K562 (cell line): ENCODE results near the gene GPSM3. TPM values are rescaled to one million over a fixed set of nuclear protein-coding genes. Genes with fewer than 3 reads are reported as not detected.

Source experiments
- ATAC-seq: fragments of 200-7000 bp; cut with Tn5 transposase; 3 replicates; pipeline ENCODE4 v1.9.1; 2020; ENCODE audit warnings: moderate library complexity
- BruUV-seq: library from RNA; stranded (reverse); fragments of 400-500 nt; replicated peaks from 2 replicates; lab custom pipeline; 2021; lab: Mats Ljungman, UMichigan
- CTCF ChIA-PET: fragments of 300-600 bp; formaldehyde crosslinking; extraction: SDS; loops from one replicate; lab custom pipeline; 2021; ENCODE audit warnings: low intra/inter-chr PET ratio; lab: Yijun Ruan, JAX
- POLR2A ChIA-PET: fragments of 300-600, 350-650 bp; sonication (Branson Sonifier 250); formaldehyde crosslinking; extraction: SDS; loops from one replicate; lab custom pipeline; 2021; ENCODE audit warnings: antibody characterized with exemption, inconsistent platforms; lab: Yijun Ruan, JAX
- DNase-seq, 4 experiments: peaks; one replicate each; pipeline versions ENCODE4 v3.0.0 to v3.0.0-alpha.2; 2011 to 2018; ENCODE audit warnings: low spot score in 3 of 4, mixed read lengths in 3 of 4; ENCODE audit errors: extremely low read depth in 1 of 4
- FAIRE-seq: peaks from 2 replicates; lab custom pipeline; 2011; peaks lifted over from hg19 to GRCh38; lab: Jason Lieb, UNC
- H2AFZ ChIP-seq: 2 replicates; pipeline ENCODE4 v1.6.0; 2011; ENCODE audit warnings: low read depth, low read length, control low read depth, inconsistent platforms
- H3K27ac ChIP-seq: fragments of 200-600 bp; 3 replicates; pipeline ENCODE4 v1.8.0; 2011; ENCODE audit warnings: low read depth, mild to moderate bottlenecking, control low read depth, inconsistent platforms, low read length, moderate library complexity, mixed read lengths; ENCODE audit errors: extremely low read depth
- H3K27me3 ChIP-seq, 2 experiments: fragments of 300-600 bp in 1 of 2; 2 replicates in 1 of 2; 3 replicates in 1 of 2; pipeline versions ENCODE4 v1.6.0 to v1.8.0; 2011; ENCODE audit warnings: inconsistent platforms in 2 of 2, low read length in 2 of 2, mild to moderate bottlenecking in 1 of 2, mixed read lengths in 1 of 2, moderate library complexity in 1 of 2; ENCODE audit not compliant: control insufficient read depth in 2 of 2, insufficient read depth in 2 of 2
- H3K36me3 ChIP-seq: fragments of 300-600 bp; 3 replicates; pipeline ENCODE4 v1.8.0; 2011; ENCODE audit warnings: mild to moderate bottlenecking, low read length, inconsistent platforms; ENCODE audit not compliant: control insufficient read depth, insufficient read depth
- H3K4me1 ChIP-seq, 2 experiments: fragments of 200-600 bp in 1 of 2; replicated peaks in 1 of 2; 2 replicates in 1 of 2; 3 replicates in 1 of 2; pipeline versions ENCODE4 v1.5.1 to v1.8.0; 2011; ENCODE audit warnings: inconsistent platforms in 2 of 2, low read length in 2 of 2, mild to moderate bottlenecking in 1 of 2, mixed read lengths in 1 of 2, moderate library complexity in 1 of 2; ENCODE audit not compliant: control insufficient read depth in 2 of 2, insufficient read depth in 2 of 2
- H3K4me2 ChIP-seq: 2 replicates; pipeline ENCODE4 v1.6.1; 2011; ENCODE audit warnings: low read length, control low read depth, inconsistent platforms, mixed read lengths; ENCODE audit not compliant: insufficient read depth
- H3K4me3 ChIP-seq: fragments of 200-600 bp; sonication (generic), shearing (Covaris generic); 2 replicates; pipeline ENCODE4 v1.5.1; 2016; ENCODE audit warnings: control low read depth, inconsistent platforms
- H3K79me2 ChIP-seq: fragments of 200-600 bp; 3 replicates; pipeline ENCODE4 v1.8.0; 2011; ENCODE audit warnings: low read length, inconsistent platforms; ENCODE audit not compliant: control insufficient read depth, insufficient read depth
- H3K9ac ChIP-seq, 2 experiments: 2 replicates each; pipeline versions ENCODE4 v1.6.0 to v1.6.1; 2011; ENCODE audit warnings: low read depth in 2 of 2, low read length in 2 of 2, control low read depth in 1 of 2, inconsistent platforms in 1 of 2, mild to moderate bottlenecking in 1 of 2, mixed read lengths in 1 of 2; ENCODE audit not compliant: insufficient read depth in 1 of 2
- H3K9me1 ChIP-seq: one replicate; pipeline ENCODE4 v1.6.0; 2011; ENCODE audit warnings: inconsistent platforms, mild to moderate bottlenecking, low read length, moderate library complexity; ENCODE audit not compliant: control insufficient read depth, insufficient read depth
- H3K9me3 ChIP-seq: replicated peaks from 2 replicates; pipeline ENCODE4 v1.5.1; 2011; ENCODE audit warnings: low read depth, low read length, inconsistent platforms; ENCODE audit not compliant: control insufficient read depth, insufficient read depth
- H4K20me1 ChIP-seq: replicated peaks from 2 replicates; pipeline ENCODE4 v1.6.1; 2011; ENCODE audit warnings: low read length, inconsistent platforms, mixed read lengths; ENCODE audit not compliant: control insufficient read depth, insufficient read depth
- DDX20 ChIP-seq: fragments of 450-650 bp; IDR thresholded peaks from 2 replicates; pipeline ENCODE4 v1.6.1; 2016; ENCODE audit warnings: missing genetic modification characterization, low read depth, mild to moderate bottlenecking, missing compliant biosample characterization, moderate library complexity
- IFI16 ChIP-seq: fragments of 250-450 bp; sonication (Bioruptor Pico); IDR thresholded peaks from 2 replicates; pipeline ENCODE4 v2.1.2; 2022; ENCODE audit warnings: mild to moderate bottlenecking, inconsistent platforms
- JUN ChIP-seq, 2 experiments: sonication (generic) in 1 of 2; formaldehyde crosslinking in 1 of 2; IDR thresholded peaks; 2 replicates each; pipeline versions ENCODE4 v1.6.1 to v1.8.0; 2012 to 2022; ENCODE audit warnings: borderline replicate concordance in 2 of 2, mild to moderate bottlenecking in 2 of 2, improper control_type of control experiment in 1 of 2, low read depth in 1 of 2, low read length in 1 of 2, missing genetic modification reagents in 1 of 2
- NR1H2 ChIP-seq: sonication (generic); formaldehyde crosslinking; IDR thresholded peaks from 2 replicates; pipeline ENCODE4 v1.4.0; 2020; ENCODE audit warnings: mild to moderate bottlenecking, missing genetic modification reagents
- PCBP1 ChIP-seq: fragments of 200-400 bp; formaldehyde crosslinking; IDR thresholded peaks from 2 replicates; pipeline ENCODE4 v1.6.1; 2018; ENCODE audit warnings: mild to moderate bottlenecking, low read depth, low read length; ENCODE audit not compliant: poor library complexity, severe bottlenecking
- POU5F1 ChIP-seq: fragments of 150-350 bp; IDR thresholded peaks from 2 replicates; pipeline ENCODE4 v1.6.1; 2014; ENCODE audit warnings: borderline replicate concordance, low read length, low read depth, mild to moderate bottlenecking; ENCODE audit not compliant: partially characterized antibody
- ZBTB33 ChIP-seq: sonication (generic); formaldehyde crosslinking; IDR thresholded peaks from 2 replicates; pipeline ENCODE4 v1.8.1; 2023; ENCODE audit warnings: mild to moderate bottlenecking, missing genetic modification reagents
- ZBTB7A ChIP-seq: IDR thresholded peaks from 2 replicates; pipeline ENCODE4 v1.6.1; 2011; ENCODE audit warnings: low read depth, mild to moderate bottlenecking, low read length, moderate library complexity, borderline replicate concordance; ENCODE audit not compliant: control insufficient read depth
- ZNF232 ChIP-seq: sonication (generic); formaldehyde crosslinking; IDR thresholded peaks from 2 replicates; pipeline ENCODE4 v1.8.0; 2022; ENCODE audit warnings: mild to moderate bottlenecking, missing genetic modification reagents
- WGBS: fragments of 100-300 bp; shearing (Covaris generic); methylation state at CpG from one replicate; pipeline ENCODE4 v1.1.6; 2016; ENCODE audit warnings: low coverage, mixed read lengths; ENCODE audit not compliant: insufficient coverage; ENCODE audit errors: missing lambda C conversion rate; 5-methylcytosine and 5-hydroxymethylcytosine counted together
- in situ Hi-C: fragments of 300-500 bp; cut with MboI; formaldehyde crosslinking; loops from 4 replicates; pipeline ENCODE4 v1.15.0; 2018; ENCODE audit warnings: inconsistent platforms, mixed read lengths
- intact Hi-C: fragments of 100-400 bp; cut with micrococcal nuclease; formaldehyde crosslinking; loops from 2 replicates; pipeline ENCODE4 v1.14.2; 2022
- polyA plus RNA-seq, 8 experiments: library from polyadenylated mRNA; depleted of rRNA in 4 of 8; stranded (reverse) in 5 of 8; unstranded in 3 of 8; fragments of >200 nt; fragmentation: Nextera tagmentation in 2 of 8; fragmentation: Illumina TruSeq in 1 of 8; extraction: Ambion mirVana in 2 of 8; extraction: Trizol in 1 of 8; gene quantifications; 2 replicates each; pipeline versions ENCODE4 v1.2.1 to v1.2.3, GENCODE V29; 2011 to 2014; ENCODE audit warnings: inconsistent platforms in 1 of 8, missing spikeins in 1 of 8
- total RNA-seq, 7 experiments: library from RNA; depleted of rRNA in 6 of 7; stranded (reverse); fragments of >200 nt in 6 of 7; fragmentation: Illumina TruSeq in 2 of 7; extraction: Trizol in 2 of 7; gene quantifications; 2 replicates each; pipeline versions ENCODE4 v1.2.1 to v1.2.3, GENCODE V29; 2011 to 2021; ENCODE audit warnings: low replicate concordance in 1 of 7

The GPSM3 gene
- total and polyA plus RNA-seq, 9 of the 15 experiments (the other 6 are each of a cell fraction or from before 2014, with no cell fraction given): 5.3 to 42.6 (median 24.4) TPM

- POLR2A ChIA-PET: no interaction called here
- no peak overlapping the region for H2AFZ ChIP-seq
- FAIRE-seq: no peak
- no peaks in the 10 kb centered on the region for H3K9me1 ChIP-seq
- ATAC-seq: no peak
- BruUV-seq: no TSS peak
- in situ Hi-C loops (no loop called here), intact Hi-C loops (no loop called here)
- peaks cover 30% of the 10 kb centered on the region for H3K79me2 ChIP-seq
- no peaks in the 10 kb centered on the region for H3K9me3 ChIP-seq
- 86% methylated on average over 27 of the region's 55 CpGs for WGBS
- H3K4me1 ChIP-seq: peaks cover 28 to 55% of the 10 kb centered on the region in 2 experiments
- no peak for DNase-seq
- H3K27me3 ChIP-seq: no peaks in the 10 kb centered on the region
- H3K4me2 ChIP-seq: no peak overlapping the region
- no peak for TF ChIP-seq POU5F1
- no peak overlapping the region for H3K4me3 ChIP-seq
- CTCF ChIA-PET: no interaction called here
- no peak overlapping the region for H3K9ac ChIP-seq
- H4K20me1 ChIP-seq: no peaks in the 10 kb centered on the region
- H3K27ac ChIP-seq: no peak overlapping the region
- peaks cover under 1% of the 10 kb centered on the region; the same call in 2 of the 3 replicates for H3K36me3 ChIP-seq
Measured at GRCh38 chr6:32149932-32150870, 42.2 kb downstream of the GPSM3 start.

GRCh38 chr6:32149092-32149755 lies 43.2 kb downstream of the GPSM3 start:
- Histone ChIP-seq H3K27ac (no peak overlapping the region), H2AFZ (no peak overlapping the region), H3K27me3 (no peaks in the 10 kb centered on the region), H3K4me1 (peaks cover 23 to 45% of the 10 kb centered on the region in 2 experiments), H3K9me1 (no peaks in the 10 kb centered on the region), H3K4me3 (no peak overlapping the region), H3K9me3 (no peaks in the 10 kb centered on the region), H4K20me1 (no peaks in the 10 kb centered on the region), H3K79me2 (peaks cover 20% of the 10 kb centered on the region), H3K4me2 (no peak overlapping the region), H3K36me3 (no peaks in the 10 kb centered on the region), H3K9ac (no peak overlapping the region)
- DNase-seq (no peak), ATAC-seq (no peak), FAIRE-seq (no peak)
- WGBS: 90% methylated on average over 31 of the region's 47 CpGs
- intact Hi-C loops (no loop called here), in situ Hi-C loops (no loop called here)
- no TSS peak for BruUV-seq
- TF ChIP-seq JUN (IDR thresholded peaks at IDR 0.05; ENCODE audit: borderline replicate concordance, low read depth, low read length) (no peak), JUN (CRISPR knock-in tag; IDR thresholded peaks at IDR 0.05; ENCODE audit: borderline replicate concordance) (no peak), ZBTB33 (CRISPR knock-in tag) (0 out of 2 replicates have a peak, but pooled peaks have one; percentile 42), ZBTB7A (0 out of 2 replicates have a peak, but pooled peaks have one; percentile 6), NR1H2 (CRISPR knock-in tag) (no peak), ZNF232 (CRISPR knock-in tag) (no peak), IFI16 (CRISPR knock-in tag) (no peak), DDX20 (no peak), PCBP1 (peak; percentile 78)
- ChIA-PET CTCF (no interaction called here), POLR2A (interaction anchor here (0.6 to 2.0 kb wide), 5 partner anchors 9 to 1531 kb away, joined by 3 to 11 read pairs (median 3); no protein-coding TSS in a partner anchor)
